VCaP (cell line): Measurements from ENCODE around the gene TEN1.

ENCODE experiments used
- H3K27ac ChIP-seq: fragments of 450-650 bp; 2 replicates; pipeline ENCODE4 v1.5.1; 2017
- TF ChIP-seq, protein P1 (sequence below): fragments of 450-650 bp; conservative IDR thresholded peaks from 2 replicates; pipeline ENCODE4 v1.5.1; 2017; ENCODE audit warnings: mild to moderate bottlenecking, moderate library complexity

TEN1 gene

DNA sequence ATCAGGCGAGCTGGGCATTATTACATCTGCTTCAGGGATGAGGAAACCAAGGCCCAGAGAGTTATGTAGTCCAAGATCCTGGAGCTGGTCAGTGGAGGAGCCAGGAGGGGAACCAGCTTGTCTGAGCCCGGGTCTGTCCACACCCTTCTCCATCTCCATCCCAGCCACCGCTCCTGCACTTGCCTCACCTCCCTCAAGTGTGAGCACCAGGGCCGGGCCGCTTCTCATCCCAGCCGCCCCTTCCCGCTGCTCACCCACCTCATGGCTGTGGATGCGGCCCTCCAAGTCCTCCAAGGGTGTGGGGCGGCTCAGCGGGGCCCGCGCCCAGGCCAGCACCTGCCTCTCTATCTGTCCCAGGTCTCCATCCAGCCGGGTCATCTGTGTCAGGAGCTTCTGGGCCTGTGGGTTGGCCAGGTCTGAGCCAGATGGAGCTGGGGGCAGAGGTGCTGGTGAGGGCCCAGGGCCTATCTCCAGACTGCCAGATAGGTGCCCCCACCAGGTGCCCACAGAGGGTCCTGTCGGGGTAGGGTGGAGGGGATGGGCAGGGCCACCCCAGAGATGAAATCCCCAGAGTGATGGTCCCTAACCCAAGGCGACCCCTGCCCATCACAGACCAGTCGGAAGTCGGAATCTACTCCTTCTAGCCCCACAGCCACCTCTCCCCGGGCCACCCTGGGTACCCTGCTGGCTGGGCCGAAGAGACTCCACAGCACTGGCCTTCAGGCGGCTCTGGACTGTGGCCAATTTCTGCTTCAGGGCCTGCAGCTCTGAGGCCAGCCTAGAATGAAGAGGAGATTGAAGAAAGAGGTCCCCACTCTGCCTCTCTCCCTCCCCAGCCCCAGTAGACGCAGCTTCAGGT, 38.7 kb downstream of the TEN1 start:
- TF ChIP-seq, protein P1, sequence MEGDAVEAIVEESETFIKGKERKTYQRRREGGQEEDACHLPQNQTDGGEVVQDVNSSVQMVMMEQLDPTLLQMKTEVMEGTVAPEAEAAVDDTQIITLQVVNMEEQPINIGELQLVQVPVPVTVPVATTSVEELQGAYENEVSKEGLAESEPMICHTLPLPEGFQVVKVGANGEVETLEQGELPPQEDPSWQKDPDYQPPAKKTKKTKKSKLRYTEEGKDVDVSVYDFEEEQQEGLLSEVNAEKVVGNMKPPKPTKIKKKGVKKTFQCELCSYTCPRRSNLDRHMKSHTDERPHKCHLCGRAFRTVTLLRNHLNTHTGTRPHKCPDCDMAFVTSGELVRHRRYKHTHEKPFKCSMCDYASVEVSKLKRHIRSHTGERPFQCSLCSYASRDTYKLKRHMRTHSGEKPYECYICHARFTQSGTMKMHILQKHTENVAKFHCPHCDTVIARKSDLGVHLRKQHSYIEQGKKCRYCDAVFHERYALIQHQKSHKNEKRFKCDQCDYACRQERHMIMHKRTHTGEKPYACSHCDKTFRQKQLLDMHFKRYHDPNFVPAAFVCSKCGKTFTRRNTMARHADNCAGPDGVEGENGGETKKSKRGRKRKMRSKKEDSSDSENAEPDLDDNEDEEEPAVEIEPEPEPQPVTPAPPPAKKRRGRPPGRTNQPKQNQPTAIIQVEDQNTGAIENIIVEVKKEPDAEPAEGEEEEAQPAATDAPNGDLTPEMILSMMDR, result no peak
- H3K27ac ChIP-seq, result no peak overlapping the region

DNA sequence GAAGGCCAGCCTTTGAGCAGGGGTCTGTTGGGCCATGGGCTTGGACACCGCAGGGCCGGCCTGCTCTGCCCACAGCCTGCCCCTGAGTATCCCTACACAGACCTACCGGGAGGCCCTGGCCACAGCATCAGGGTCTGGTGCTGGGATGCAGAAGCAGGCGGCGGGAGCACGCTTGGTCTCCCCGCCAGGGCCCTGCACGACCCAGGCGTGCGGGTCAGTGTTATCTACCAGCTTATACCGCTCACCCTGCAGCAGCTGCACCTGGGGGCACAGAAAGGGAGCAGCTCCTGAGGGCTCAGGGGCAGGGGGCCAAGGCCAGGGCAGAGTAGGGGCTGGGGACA, 39.3 kb downstream of the TEN1 start:
- TF ChIP-seq, protein P1, result no peak
- no peak overlapping the region for H3K27ac ChIP-seq

GRCh38 chr17:76018801-76019200, 39.8 kb downstream of the TEN1 start:
- TF ChIP-seq, protein P1, result no peak
- H3K27ac ChIP-seq, result no peak overlapping the region

DNA sequence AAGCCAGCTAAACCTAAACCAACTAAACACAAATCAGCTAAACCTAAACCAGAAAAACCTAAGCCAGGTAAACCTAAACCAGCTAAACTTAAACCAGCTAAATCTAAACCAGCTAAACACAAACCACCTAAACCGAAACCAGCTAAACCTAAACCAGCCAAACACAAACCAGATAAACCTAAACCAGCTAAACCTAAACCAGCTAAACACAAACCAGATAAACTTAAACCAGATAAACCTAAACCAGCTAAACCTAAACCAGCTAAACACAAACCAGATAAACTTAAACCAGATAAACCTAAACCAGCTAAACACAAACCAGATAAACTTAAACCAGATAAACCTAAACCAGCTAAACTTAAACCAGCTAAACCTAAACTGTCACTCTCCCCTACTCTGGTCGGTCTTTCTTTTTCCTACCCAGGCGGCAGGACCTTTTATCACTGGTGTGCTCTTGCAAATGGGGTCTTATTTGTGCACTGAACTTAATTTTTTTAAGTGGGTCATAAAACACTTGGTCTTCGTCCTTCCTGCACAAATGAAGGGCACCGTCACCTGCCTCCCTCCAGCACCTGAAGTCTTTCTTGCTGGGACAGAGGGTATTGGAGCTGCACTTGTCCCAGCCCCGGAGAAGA, 40.9 kb downstream of the TEN1 start:
- TF ChIP-seq, protein P1, result no peak
- H3K27ac ChIP-seq, result no peak overlapping the region

GRCh38 chr17:76022285-76022684, 43.2 kb downstream of the TEN1 start:
- TF ChIP-seq, protein P1, result no peak
- H3K27ac ChIP-seq, result no peak overlapping the region

DNA sequence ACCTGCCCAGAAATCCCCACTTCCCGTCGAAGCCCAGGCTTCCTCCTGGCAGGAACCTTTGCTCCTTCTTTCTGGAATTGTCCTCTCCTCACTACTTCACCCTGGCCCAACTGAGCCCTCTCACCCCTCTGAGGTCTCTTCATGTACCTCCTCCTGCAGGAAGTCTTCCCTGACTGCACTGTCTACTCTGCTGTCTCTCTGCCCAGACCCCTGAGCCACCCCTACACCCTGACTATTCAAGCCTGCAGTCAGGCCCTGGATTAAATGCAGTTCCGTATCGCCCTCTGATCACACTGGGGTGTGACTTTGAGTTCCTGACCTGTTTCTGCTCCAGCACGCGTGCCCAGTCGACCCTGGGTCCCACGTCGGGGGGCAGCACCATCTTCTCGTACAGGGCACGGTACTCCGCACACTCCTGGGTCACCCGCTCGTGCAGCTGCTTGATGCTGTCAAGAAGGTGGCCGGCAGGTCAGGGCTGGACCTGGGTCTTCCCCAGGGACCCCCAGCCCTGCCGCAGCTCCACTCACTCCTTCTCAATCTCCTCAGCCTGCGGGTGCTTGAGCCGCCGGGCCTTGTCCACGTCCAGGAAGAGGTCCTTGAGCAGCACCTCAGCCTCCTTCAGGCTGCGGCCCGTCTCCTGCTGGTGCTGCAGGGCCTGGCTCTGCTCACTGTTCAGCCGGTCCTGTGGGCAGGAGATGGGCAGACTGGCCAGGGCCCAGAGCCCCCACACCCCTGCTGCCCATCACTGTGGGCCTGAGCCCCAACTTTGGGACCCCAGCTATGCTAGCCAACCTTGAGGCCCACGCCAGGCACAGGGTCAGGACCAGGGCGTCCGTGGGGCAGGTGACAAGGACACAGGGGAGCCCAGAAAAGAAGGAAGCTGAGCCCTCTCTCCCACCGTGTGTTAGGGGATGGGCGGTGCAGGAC, 44.2 kb downstream of the TEN1 start:
- no peak overlapping the region for H3K27ac ChIP-seq
- TF ChIP-seq, protein P1, result no peak

DNA sequence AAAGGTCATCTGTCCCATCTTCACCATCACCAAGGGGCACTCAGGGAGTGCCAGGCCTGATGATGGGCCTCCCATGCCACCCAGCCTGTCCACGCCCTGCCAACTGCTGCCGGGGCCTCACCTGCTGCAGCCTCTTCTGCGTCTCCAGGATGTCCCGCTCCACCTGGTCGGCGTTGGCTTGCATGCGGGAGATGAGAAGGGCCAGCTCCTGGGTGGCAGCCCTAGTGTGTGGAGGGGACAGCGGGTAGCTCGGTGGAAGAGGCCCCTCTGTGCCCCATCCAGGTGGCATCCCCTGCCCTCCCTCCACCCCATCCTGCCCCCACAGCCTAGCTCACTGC, 44.8 kb downstream of the TEN1 start:
- TF ChIP-seq, protein P1, result no peak
- H3K27ac ChIP-seq, result no peak overlapping the region; the same call in 1 of the 2 replicates
